Panc1 (cell line): Measurements from ENCODE around the gene CHRM1. TPM values are rescaled to one million over a fixed set of nuclear protein-coding genes. Genes with fewer than 3 reads are reported as not detected.

Experiments used
- ATAC-seq: fragments of 200-7000 bp; cut with Tn5 transposase; 2 replicates; pipeline ENCODE4 v1.9.1; 2020; ENCODE audit warnings: mild to moderate bottlenecking, moderate library complexity
- BruUV-seq: library from RNA; stranded (reverse); fragments of 400-500 nt; replicated peaks from 2 replicates; lab custom pipeline; 2021; lab: Mats Ljungman, UMichigan
- CTCF ChIA-PET: fragments of 300-600 bp; sonication (Branson Sonifier 250); formaldehyde crosslinking; loops from one replicate; lab custom pipeline; 2022; ENCODE audit warnings: antibody characterized with exemption; lab: Charles Lee
- POLR2A ChIA-PET: fragments of 300-600 bp; sonication (Branson Sonifier 250); formaldehyde crosslinking; loops from one replicate; lab custom pipeline; 2022; ENCODE audit warnings: antibody characterized with exemption; lab: Charles Lee
- DNase-seq: peaks from one replicate; pipeline ENCODE4 v3.0.0-alpha.2; 2010; ENCODE audit warnings: low read depth, low spot score
- H3K27ac ChIP-seq: 2 replicates; pipeline ENCODE4 v1.5.1; 2011; ENCODE audit warnings: mild to moderate bottlenecking, low read length, inconsistent platforms
- H3K27me3 ChIP-seq: fragments of 200-500 bp; sonication (Bioruptor generic); 2 replicates; pipeline ENCODE4 v1.6.0; 2014; ENCODE audit warnings: low read length, inconsistent platforms; ENCODE audit not compliant: control insufficient read depth, insufficient read depth
- H3K36me3 ChIP-seq: fragments of 200-500 bp; sonication (Bioruptor generic); 2 replicates; pipeline ENCODE4 v1.5.1; 2014; ENCODE audit warnings: inconsistent platforms, mild to moderate bottlenecking, low read length, moderate library complexity; ENCODE audit not compliant: control insufficient read depth, insufficient read depth
- H3K4me1 ChIP-seq: 2 replicates; pipeline ENCODE4 v1.5.1; 2011; ENCODE audit warnings: inconsistent platforms, mild to moderate bottlenecking, low read length, moderate library complexity; ENCODE audit not compliant: control insufficient read depth, insufficient read depth
- H3K4me3 ChIP-seq, 2 experiments: 2 replicates each; pipeline ENCODE4 v1.5.1; 2011 to 2012; ENCODE audit warnings: low read depth in 2 of 2, low read length in 2 of 2, mild to moderate bottlenecking in 2 of 2, inconsistent platforms in 1 of 2, moderate library complexity in 1 of 2
- H3K9me3 ChIP-seq: fragments of 200-500 bp; sonication (Bioruptor generic); 2 replicates; pipeline ENCODE4 v1.5.1; 2014; ENCODE audit warnings: low read depth, mild to moderate bottlenecking, inconsistent platforms, low read length, moderate library complexity; ENCODE audit not compliant: control insufficient read depth, insufficient read depth
- CTCF ChIP-seq: fragments of 450-650 bp; IDR thresholded peaks from 2 replicates; pipeline ENCODE4 v1.5.1; 2017; ENCODE audit warnings: mild to moderate bottlenecking
- POLR2AphosphoS5 ChIP-seq: IDR thresholded peaks from 2 replicates; pipeline ENCODE4 v1.6.1; 2012; ENCODE audit warnings: mild to moderate bottlenecking, low read depth, low read length, moderate library complexity
- REST ChIP-seq, 2 experiments: IDR thresholded peaks; 2 replicates each; pipeline ENCODE4 v1.6.1; 2011 to 2012; ENCODE audit warnings: low read depth in 2 of 2, control low read depth in 1 of 2, low read length in 1 of 2, mild to moderate bottlenecking in 1 of 2, moderate library complexity in 1 of 2; ENCODE audit not compliant: insufficient read depth in 1 of 2
- SIN3A ChIP-seq: IDR thresholded peaks from 2 replicates; pipeline ENCODE4 v1.6.1; 2012; ENCODE audit warnings: low read depth, mild to moderate bottlenecking, low read length, moderate library complexity, borderline replicate concordance; ENCODE audit not compliant: insufficient read depth
- TCF7L2 ChIP-seq: IDR thresholded peaks from 2 replicates; pipeline ENCODE4 v1.6.1; 2011; ENCODE audit warnings: mild to moderate bottlenecking, low read depth, low read length, inconsistent platforms
- in situ Hi-C: cut with HindIII; loops from 2 replicates; pipeline ENCODE4 v1.10.0; 2016; ENCODE audit warnings: low sequenced_read_pairs, low pct_unique_long_range_greater_than_20kb
- intact Hi-C: fragments of 100-400 bp; cut with micrococcal nuclease; formaldehyde crosslinking; loops from one replicate; pipeline ENCODE4 v1.10.0; 2022; ENCODE audit not compliant: unreplicated experiment
- total RNA-seq: library from RNA; stranded (reverse); gene quantifications from one replicate; pipeline ENCODE4 v1.2.1, GENCODE V29; 2021; ENCODE audit not compliant: unreplicated experiment

CHRM1 gene
- total RNA-seq, 1 experiment from 2014 or later: not detected

GRCh38 chr11:62919476-62919875 is 1.7 kb downstream of the CHRM1 start:
- Histone ChIP-seq H3K27me3 (0 out of 2 replicates have a peak, but pooled peaks cover 2% of the 10 kb centered on the region), H3K9me3 (no peaks in the 10 kb centered on the region), H3K36me3 (no peaks in the 10 kb centered on the region), H3K27ac (no peak overlapping the region), H3K4me1 (peaks cover 7% of the 10 kb centered on the region; the same call in 1 of the 2 replicates), H3K4me3 (no peak overlapping the region)
- ChIA-PET CTCF (no interaction called here), POLR2A (no interaction called here)
- BruUV-seq: no TSS peak
- TF ChIP-seq TCF7L2: no peak
- TF ChIP-seq CTCF: no peak
- no peak for TF ChIP-seq REST (IDR thresholded peaks at IDR 0.05; ENCODE audit: insufficient read depth in 1 of 2, low read depth in 2 of 2, low read length in 1 of 2)
- no peak for TF ChIP-seq POLR2AphosphoS5
- no peak for TF ChIP-seq SIN3A
- in situ Hi-C loops (no loop called here), intact Hi-C loops (no loop called here)
- no peak for ATAC-seq
- DNase-seq: no peak

- no TSS peak for BruUV-seq
- POLR2A ChIA-PET: no interaction called here
- in situ Hi-C loops: no loop called here
Observed at GRCh38 chr11:62918531-62918930, 2.6 kb downstream of the CHRM1 start.

More at GRCh38 chr11:62918531-62918930, 2.6 kb downstream of the CHRM1 start:
- no peak for DNase-seq
- Histone ChIP-seq H3K4me3 (no peak overlapping the region), H3K9me3 (no peaks in the 10 kb centered on the region), H3K4me1 (peaks cover 2% of the 10 kb centered on the region; the same call in 1 of the 2 replicates), H3K27ac (no peak overlapping the region), H3K36me3 (no peaks in the 10 kb centered on the region), H3K27me3 (0 out of 2 replicates have a peak, but pooled peaks cover 2% of the 10 kb centered on the region)
- CTCF ChIA-PET: no interaction called here
- ATAC-seq: no peak
- TF ChIP-seq SIN3A (no peak), TCF7L2 (no peak), CTCF (no peak), REST (IDR thresholded peaks at IDR 0.05; ENCODE audit: insufficient read depth in 1 of 2, low read depth in 2 of 2, low read length in 1 of 2) (no peak), POLR2AphosphoS5 (no peak)
- intact Hi-C loops: no loop called here
